Measurements from ENCODE around the gene FREM2. TPM values are rescaled to one million over a fixed set of nuclear protein-coding genes. Genes with fewer than 3 reads are reported as not detected.

Gene FREM2
- polyA plus RNA-seq, 1 experiment = not detected

DNA sequence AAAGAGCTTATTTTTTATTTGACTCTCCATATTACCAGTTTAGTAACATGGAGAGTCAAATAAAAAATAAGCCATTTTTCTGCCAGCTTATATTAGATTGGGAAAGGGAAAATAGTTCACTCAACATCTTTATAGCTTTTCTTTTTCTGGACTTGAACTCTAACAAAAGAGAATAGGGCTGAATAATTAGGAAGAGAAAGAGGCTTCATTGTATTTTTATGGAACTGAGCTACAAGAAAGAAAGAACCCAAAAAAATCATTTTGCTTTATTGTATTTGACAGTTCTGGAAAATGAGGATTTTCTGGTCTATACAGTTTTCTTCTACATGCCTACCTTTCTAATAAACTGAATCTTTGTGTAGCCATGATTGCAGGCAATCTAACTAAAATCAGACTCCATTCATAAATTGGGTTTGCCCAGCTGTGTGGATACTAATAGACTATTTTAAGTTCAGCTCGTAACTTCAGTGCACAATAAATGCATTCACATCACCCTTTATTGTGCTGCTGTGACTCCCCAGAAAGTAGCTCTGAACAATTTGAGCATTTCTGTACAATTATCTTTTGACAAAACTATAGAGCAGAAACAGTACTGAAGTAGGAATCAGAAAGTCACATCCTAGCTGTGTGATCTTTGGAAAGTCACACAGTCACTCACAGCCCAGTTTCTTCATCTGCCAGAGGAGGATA, 188.5 kb downstream of the FREM2 start:
- Histone ChIP-seq H3K4me3 (ENCODE audit: low read depth, low read length) (no peak overlapping the region), H3K36me3 (ENCODE audit: control insufficient read depth, insufficient read depth, low read length) (no peaks in the 10 kb centered on the region), H3K27me3 (ENCODE audit: control insufficient read depth, insufficient read depth, low read length) (no peaks in the 10 kb centered on the region)
- CTCF ChIA-PET = no interaction called here
- POLR2A ChIA-PET = no interaction called here
- TF ChIP-seq, protein P1, sequence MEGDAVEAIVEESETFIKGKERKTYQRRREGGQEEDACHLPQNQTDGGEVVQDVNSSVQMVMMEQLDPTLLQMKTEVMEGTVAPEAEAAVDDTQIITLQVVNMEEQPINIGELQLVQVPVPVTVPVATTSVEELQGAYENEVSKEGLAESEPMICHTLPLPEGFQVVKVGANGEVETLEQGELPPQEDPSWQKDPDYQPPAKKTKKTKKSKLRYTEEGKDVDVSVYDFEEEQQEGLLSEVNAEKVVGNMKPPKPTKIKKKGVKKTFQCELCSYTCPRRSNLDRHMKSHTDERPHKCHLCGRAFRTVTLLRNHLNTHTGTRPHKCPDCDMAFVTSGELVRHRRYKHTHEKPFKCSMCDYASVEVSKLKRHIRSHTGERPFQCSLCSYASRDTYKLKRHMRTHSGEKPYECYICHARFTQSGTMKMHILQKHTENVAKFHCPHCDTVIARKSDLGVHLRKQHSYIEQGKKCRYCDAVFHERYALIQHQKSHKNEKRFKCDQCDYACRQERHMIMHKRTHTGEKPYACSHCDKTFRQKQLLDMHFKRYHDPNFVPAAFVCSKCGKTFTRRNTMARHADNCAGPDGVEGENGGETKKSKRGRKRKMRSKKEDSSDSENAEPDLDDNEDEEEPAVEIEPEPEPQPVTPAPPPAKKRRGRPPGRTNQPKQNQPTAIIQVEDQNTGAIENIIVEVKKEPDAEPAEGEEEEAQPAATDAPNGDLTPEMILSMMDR (IDR thresholded peaks at IDR 0.05; ENCODE audit: insufficient read depth, low read depth, low read length) = no peak
- DNase-seq (ENCODE audit: low read depth) = no peak

DNA sequence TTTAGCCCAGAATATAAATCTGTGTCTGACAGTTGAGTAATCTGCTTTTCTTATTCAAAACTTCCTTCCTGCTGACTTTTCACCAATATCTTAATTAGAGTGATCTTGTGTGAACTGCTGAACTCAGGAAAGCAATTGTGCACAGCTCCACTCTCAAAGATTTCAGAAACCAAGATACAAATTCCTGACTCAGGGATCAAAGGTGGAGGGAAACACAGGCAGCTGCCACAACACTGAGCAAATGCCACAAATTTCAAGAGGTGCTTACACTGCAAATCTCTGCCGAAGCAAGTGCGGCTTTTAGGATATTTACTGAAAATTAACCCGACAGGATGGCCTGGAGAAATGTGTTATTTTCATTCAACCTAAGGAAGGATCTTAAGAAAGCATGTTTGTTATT, 192.4 kb downstream of the FREM2 start:
- POLR2A ChIA-PET = no interaction called here
- DNase-seq (ENCODE audit: low read depth) = no peak
- no peaks in the 10 kb centered on the region for H3K27me3 ChIP-seq (ENCODE audit: control insufficient read depth, insufficient read depth, low read length)
- no peaks in the 10 kb centered on the region for H3K36me3 ChIP-seq (ENCODE audit: control insufficient read depth, insufficient read depth, low read length)
- TF ChIP-seq, protein P1 (IDR thresholded peaks at IDR 0.05; ENCODE audit: insufficient read depth, low read depth, low read length) = no peak
- CTCF ChIA-PET = no interaction called here
- H3K4me3 ChIP-seq (ENCODE audit: low read depth, low read length) = no peak overlapping the region

DNA sequence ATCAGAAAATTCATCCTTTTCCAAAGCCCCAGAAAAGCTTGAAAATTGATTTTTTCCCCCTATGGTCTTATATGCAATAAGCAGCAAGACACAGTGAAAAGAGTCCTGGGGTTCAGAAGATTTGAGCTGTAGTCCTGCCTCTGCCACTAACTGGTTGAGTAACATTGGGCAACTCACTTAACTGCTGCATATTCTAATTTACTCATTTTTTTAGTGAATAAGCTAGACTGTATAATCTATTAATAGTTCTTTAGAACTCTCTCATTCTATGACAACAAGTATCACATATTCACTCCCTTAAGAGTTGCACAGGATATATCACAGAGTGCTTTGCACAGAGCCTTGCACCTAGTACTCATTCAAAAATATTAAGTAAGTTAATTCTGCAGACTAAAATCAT, 192.9 kb downstream of the FREM2 start:
- CTCF ChIA-PET = no interaction called here
- TF ChIP-seq, protein P1 (IDR thresholded peaks at IDR 0.05; ENCODE audit: insufficient read depth, low read depth, low read length) = no peak
- Histone ChIP-seq H3K27me3 (ENCODE audit: control insufficient read depth, insufficient read depth, low read length) (no peaks in the 10 kb centered on the region), H3K4me3 (ENCODE audit: low read depth, low read length) (no peak overlapping the region), H3K36me3 (ENCODE audit: control insufficient read depth, insufficient read depth, low read length) (no peaks in the 10 kb centered on the region)
- POLR2A ChIA-PET = no interaction called here
- DNase-seq (ENCODE audit: low read depth) = no peak

DNA sequence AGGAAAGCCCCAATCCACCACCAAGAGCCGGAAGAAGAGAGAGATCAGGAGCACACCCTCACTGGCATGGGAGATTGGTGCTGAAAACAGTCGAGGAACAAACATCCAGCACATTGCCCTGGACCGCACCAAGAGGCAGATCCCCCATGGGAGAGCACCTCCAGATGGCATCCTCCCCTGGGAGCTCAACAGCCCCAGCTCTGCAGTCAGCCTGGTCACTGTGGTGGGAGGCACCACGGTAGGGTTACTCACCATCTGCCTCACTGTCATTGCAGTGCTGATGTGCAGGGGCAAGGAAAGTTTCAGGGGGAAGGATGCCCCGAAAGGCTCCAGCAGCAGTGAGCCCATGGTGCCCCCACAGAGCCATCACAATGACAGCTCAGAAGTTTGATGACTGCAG, 193.5 kb downstream of the FREM2 start:
- H3K27me3 ChIP-seq (ENCODE audit: control insufficient read depth, insufficient read depth, low read length) = no peaks in the 10 kb centered on the region
- H3K4me3 ChIP-seq (ENCODE audit: low read depth, low read length) = no peak overlapping the region
- CTCF ChIA-PET = no interaction called here
- DNase-seq (ENCODE audit: low read depth) = no peak
- no peaks in the 10 kb centered on the region for H3K36me3 ChIP-seq (ENCODE audit: control insufficient read depth, insufficient read depth, low read length)
- POLR2A ChIA-PET = no interaction called here
- TF ChIP-seq, protein P1 (IDR thresholded peaks at IDR 0.05; ENCODE audit: insufficient read depth, low read depth, low read length) = no peak

DNA sequence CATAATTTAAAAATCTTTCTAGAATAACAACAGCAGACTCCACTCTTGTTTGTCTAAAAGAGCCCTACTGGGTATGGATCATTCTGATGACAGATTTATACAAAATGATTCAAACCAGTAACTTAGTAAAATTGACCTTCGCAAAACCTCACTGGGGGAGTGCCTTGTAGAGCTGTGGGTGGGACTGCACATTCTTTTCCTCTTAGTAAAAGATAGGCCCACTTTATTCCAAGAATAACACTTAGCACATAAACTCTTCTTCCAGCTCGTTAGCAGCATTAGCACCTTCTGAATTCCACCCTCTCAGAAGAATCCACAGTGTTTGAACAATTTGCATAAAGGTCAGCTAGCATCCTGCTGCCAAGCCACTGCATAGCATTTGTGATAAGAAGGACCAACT, 196.9 kb downstream of the FREM2 start:
- ChIA-PET POLR2A (no interaction called here), CTCF (interaction anchor here (1.2 to 1.6 kb wide), 2 partner anchors 10 to 11 kb away, joined by 3 to 4 read pairs; no protein-coding TSS in a partner anchor)
- Histone ChIP-seq H3K27me3 (ENCODE audit: control insufficient read depth, insufficient read depth, low read length) (no peaks in the 10 kb centered on the region), H3K4me3 (ENCODE audit: low read depth, low read length) (no peak overlapping the region), H3K36me3 (ENCODE audit: control insufficient read depth, insufficient read depth, low read length) (no peaks in the 10 kb centered on the region)
- TF ChIP-seq, protein P1 (IDR thresholded peaks at IDR 0.05; ENCODE audit: insufficient read depth, low read depth, low read length) = no peak
- DNase-seq (ENCODE audit: low read depth) = no peak

Measured in BJ (cell line).